Osteoblast (primary cell): ENCODE measurements around the gene PHLDB2. TPM values are rescaled to one million over a fixed set of nuclear protein-coding genes. Genes with fewer than 3 reads are reported as not detected.

ENCODE experiments used
- DNase-seq: peaks from one replicate; pipeline ENCODE4 v3.0.0; 2011; ENCODE audit warnings: low spot score, mixed read lengths; ENCODE audit not compliant: insufficient read length; ENCODE audit errors: missing footprints
- H2AFZ ChIP-seq: 2 replicates; pipeline ENCODE4 v1.6.0; 2011; ENCODE audit warnings: mild to moderate bottlenecking, low read length
- H3K27ac ChIP-seq: 2 replicates; pipeline ENCODE4 v1.5.1; 2011; ENCODE audit warnings: mild to moderate bottlenecking, low read depth, low read length, moderate library complexity
- H3K27me3 ChIP-seq: 2 replicates; pipeline ENCODE4 v1.6.0; 2012; ENCODE audit warnings: mild to moderate bottlenecking, control low read depth, inconsistent platforms, low read length, moderate library complexity; ENCODE audit not compliant: insufficient read depth
- H3K36me3 ChIP-seq: 2 replicates; pipeline ENCODE4 v1.5.1; 2011; ENCODE audit warnings: mild to moderate bottlenecking, low read length, control low read depth, moderate library complexity; ENCODE audit not compliant: insufficient read depth
- H3K4me1 ChIP-seq: 2 replicates; pipeline ENCODE4 v1.5.1; 2011; ENCODE audit warnings: mild to moderate bottlenecking, low read length, control low read depth, moderate library complexity; ENCODE audit not compliant: insufficient read depth
- H3K4me2 ChIP-seq: 2 replicates; pipeline ENCODE4 v1.6.0; 2011; ENCODE audit warnings: mild to moderate bottlenecking, low read length; ENCODE audit not compliant: insufficient read depth
- H3K4me3 ChIP-seq: fragments of 200-600 bp; sonication (generic); 3 replicates; pipeline ENCODE4 v1.5.1; 2012; ENCODE audit warnings: mild to moderate bottlenecking, low read length, inconsistent platforms; ENCODE audit not compliant: insufficient read depth
- H3K79me2 ChIP-seq: 2 replicates; pipeline ENCODE4 v1.6.0; 2012; ENCODE audit warnings: mild to moderate bottlenecking, low read length, control low read depth, inconsistent platforms; ENCODE audit not compliant: insufficient read depth
- H3K9me3 ChIP-seq: 2 replicates; pipeline ENCODE4 v1.5.1; 2011; ENCODE audit warnings: low read depth, low read length, control low read depth
- H4K20me1 ChIP-seq: 2 replicates; pipeline ENCODE4 v1.6.0; 2012; ENCODE audit warnings: mild to moderate bottlenecking, low read length, control low read depth; ENCODE audit not compliant: insufficient read depth
- total RNA-seq: library from RNA; depleted of rRNA; stranded (reverse); fragments of >200 nt; gene quantifications from 2 replicates; pipeline ENCODE4 v1.2.3, GENCODE V29; 2012
- TF ChIP-seq, protein P1 (sequence below): IDR thresholded peaks from 2 replicates; pipeline ENCODE4 v1.5.1; 2011; ENCODE audit warnings: mild to moderate bottlenecking, low read depth, low read length, moderate library complexity; ENCODE audit errors: extremely low read depth

PHLDB2 gene
- total RNA-seq, 1 donor = 107 TPM

DNA sequence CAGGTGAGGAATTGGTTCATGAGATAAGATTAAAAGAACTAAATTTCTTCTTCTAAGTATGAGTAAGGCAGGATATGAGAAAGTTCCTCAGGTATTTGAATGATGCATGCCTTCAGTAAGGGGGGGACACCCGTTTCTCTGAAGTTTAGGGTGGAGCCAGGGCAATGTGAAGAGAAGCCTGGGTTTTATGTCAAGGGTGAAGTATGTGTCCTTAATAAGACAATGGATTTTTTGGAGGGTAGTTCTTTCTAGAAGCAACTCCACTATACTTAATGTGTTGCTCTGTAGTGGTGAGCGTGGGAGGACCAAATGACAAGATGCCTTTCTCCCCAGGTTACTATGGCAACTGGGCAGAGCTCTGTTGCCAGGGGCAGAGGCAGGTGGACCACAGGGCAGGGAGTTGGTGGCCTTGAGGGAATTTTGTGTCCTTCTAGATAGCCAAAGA is 44.0 kb downstream of the PHLDB2 start:
- DNase-seq = peak; percentile 56
- peak overlapping the region; percentile 46 for H3K4me2 ChIP-seq

DNA sequence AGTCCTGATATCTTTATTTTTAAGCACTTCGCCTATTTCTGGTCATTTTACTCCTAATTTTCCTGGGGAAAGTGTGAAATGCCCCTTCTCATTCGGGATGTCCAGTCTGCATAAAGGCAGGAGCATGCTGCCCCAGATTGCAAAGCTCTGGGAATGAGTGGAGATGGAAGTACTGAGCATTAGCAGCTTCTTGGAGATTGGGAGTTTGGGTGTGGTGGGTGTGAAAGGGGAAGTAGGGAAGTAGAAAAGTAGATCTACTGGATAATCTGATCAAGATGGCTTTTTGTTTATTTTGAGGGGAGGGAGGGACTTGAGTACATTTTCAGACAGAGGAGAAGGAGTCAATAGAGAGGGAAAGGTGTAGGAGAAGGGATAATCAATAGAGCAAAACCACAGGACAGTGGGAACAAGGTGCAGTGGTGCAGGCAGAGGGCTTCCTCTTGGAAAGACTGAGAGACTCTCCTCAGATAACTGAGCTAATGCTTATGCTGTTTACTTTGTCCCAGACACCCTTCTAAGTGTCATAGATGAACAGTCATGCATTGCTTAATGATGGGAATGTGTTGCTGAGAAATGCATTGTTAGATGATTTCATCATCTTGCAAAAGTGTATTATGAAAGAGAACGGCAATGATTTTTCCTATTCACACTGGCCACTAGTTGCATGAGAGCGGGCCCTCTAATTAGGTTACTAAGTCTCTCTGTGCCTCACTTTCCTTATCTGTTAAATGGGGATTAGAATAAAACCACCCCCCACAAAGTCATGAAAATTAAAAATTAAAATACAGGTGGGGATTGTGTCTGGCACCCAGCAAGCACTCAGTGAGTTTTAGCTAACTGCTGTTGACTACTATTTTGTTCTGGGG is 45.5 kb downstream of the PHLDB2 start:
- peak overlapping the region; percentile 12 for H3K4me2 ChIP-seq
- peaks cover 28% of the 10 kb centered on the region for H3K4me1 ChIP-seq
- H4K20me1 ChIP-seq = no peaks in the 10 kb centered on the region
- no peak overlapping the region for H2AFZ ChIP-seq
- no peaks in the 10 kb centered on the region for H3K27me3 ChIP-seq
- H3K4me3 ChIP-seq = no peak overlapping the region
- no peaks in the 10 kb centered on the region for H3K9me3 ChIP-seq
- H3K27ac ChIP-seq = peak overlapping the region; percentile 92
- peaks cover 83% of the 10 kb centered on the region for H3K79me2 ChIP-seq
- no peak for DNase-seq
- TF ChIP-seq, protein P1, sequence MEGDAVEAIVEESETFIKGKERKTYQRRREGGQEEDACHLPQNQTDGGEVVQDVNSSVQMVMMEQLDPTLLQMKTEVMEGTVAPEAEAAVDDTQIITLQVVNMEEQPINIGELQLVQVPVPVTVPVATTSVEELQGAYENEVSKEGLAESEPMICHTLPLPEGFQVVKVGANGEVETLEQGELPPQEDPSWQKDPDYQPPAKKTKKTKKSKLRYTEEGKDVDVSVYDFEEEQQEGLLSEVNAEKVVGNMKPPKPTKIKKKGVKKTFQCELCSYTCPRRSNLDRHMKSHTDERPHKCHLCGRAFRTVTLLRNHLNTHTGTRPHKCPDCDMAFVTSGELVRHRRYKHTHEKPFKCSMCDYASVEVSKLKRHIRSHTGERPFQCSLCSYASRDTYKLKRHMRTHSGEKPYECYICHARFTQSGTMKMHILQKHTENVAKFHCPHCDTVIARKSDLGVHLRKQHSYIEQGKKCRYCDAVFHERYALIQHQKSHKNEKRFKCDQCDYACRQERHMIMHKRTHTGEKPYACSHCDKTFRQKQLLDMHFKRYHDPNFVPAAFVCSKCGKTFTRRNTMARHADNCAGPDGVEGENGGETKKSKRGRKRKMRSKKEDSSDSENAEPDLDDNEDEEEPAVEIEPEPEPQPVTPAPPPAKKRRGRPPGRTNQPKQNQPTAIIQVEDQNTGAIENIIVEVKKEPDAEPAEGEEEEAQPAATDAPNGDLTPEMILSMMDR = peak; percentile 32
- peaks cover 17% of the 10 kb centered on the region for H3K36me3 ChIP-seq

More for the DNA sequence above, 44.0 kb downstream of the PHLDB2 start:
- H3K27ac ChIP-seq = peak overlapping the region; percentile 92
- H3K79me2 ChIP-seq = peaks cover 84% of the 10 kb centered on the region
- H3K36me3 ChIP-seq = peaks cover 17% of the 10 kb centered on the region
- H3K4me3 ChIP-seq = no peak overlapping the region
- H4K20me1 ChIP-seq = no peaks in the 10 kb centered on the region
- peaks cover 28% of the 10 kb centered on the region for H3K4me1 ChIP-seq
- H2AFZ ChIP-seq = no peak overlapping the region
- H3K27me3 ChIP-seq = no peaks in the 10 kb centered on the region
- no peaks in the 10 kb centered on the region for H3K9me3 ChIP-seq
- TF ChIP-seq, protein P1 = no peak

DNA sequence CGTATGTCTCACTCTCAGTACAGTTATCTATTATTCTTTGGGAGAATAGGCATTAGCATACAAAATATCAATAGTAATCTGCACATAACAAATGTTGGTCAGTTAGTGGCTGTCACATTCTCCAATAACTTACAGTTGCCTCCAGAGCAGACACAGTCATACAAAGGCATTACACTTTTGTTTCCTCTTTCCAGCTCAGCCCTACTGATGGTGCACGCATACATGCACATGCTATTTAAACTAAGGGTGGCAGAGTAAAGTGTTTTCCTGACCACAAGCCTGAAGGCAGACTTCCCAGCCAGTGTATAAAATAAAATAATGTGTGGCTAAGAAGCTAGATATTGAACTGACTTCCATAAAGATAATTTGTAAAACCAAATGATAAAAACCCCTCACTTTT is 47.6 kb downstream of the PHLDB2 start:
- Histone ChIP-seq H3K4me1 (peaks cover 48% of the 10 kb centered on the region), H3K4me2 (no peak overlapping the region)
- no peak for DNase-seq

DNA sequence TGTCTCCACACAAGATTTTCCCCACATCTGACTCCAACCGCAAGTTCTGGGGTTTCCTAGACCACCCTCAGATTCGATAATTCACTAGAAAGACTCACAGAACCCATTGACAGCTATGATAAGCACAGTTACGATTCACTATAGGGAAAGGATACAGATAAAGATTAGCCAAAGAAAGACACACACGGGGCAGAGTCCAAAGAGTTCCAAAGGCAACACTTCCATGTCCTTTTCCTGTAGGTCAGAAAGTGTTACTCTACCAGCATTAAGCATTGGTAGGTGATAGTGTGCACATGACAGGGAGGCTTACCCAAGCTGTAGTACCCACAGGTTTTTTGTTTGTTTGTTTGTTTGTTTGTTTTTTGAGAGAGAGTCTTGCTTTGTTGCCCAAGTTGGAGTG is 48.1 kb downstream of the PHLDB2 start:
- H3K36me3 ChIP-seq = peaks cover 14% of the 10 kb centered on the region
- no peak overlapping the region for H3K4me2 ChIP-seq
- peaks cover 78% of the 10 kb centered on the region for H3K79me2 ChIP-seq
- TF ChIP-seq, protein P1 = no peak
- peaks cover 48% of the 10 kb centered on the region for H3K4me1 ChIP-seq
- no peaks in the 10 kb centered on the region for H3K9me3 ChIP-seq
- H3K27ac ChIP-seq = no peak overlapping the region
- H3K27me3 ChIP-seq = no peaks in the 10 kb centered on the region
- DNase-seq = no peak
- H4K20me1 ChIP-seq = no peaks in the 10 kb centered on the region
- H2AFZ ChIP-seq = no peak overlapping the region
- no peak overlapping the region for H3K4me3 ChIP-seq

More for the DNA sequence above, 47.6 kb downstream of the PHLDB2 start:
- peaks cover 14% of the 10 kb centered on the region for H3K36me3 ChIP-seq
- TF ChIP-seq, protein P1 = no peak
- no peaks in the 10 kb centered on the region for H3K27me3 ChIP-seq
- peaks cover 78% of the 10 kb centered on the region for H3K79me2 ChIP-seq
- no peak overlapping the region for H3K4me3 ChIP-seq
- H3K27ac ChIP-seq = no peak overlapping the region
- no peaks in the 10 kb centered on the region for H4K20me1 ChIP-seq
- H2AFZ ChIP-seq = no peak overlapping the region
- no peaks in the 10 kb centered on the region for H3K9me3 ChIP-seq
